B cell (primary cell): Measurements from ENCODE around the gene CUTA. TPM values are rescaled to one million over a fixed set of nuclear protein-coding genes. Genes with fewer than 3 reads are reported as not detected.

Experiments
- ATAC-seq: fragments of 200-7000 bp; cut with Tn5 transposase; one replicate; pipeline ENCODE4 v1.10.0; 2021; ENCODE audit warnings: low read depth, mild to moderate bottlenecking, moderate number of reproducible peaks, moderate library complexity
- CTCF ChIA-PET: fragments of 350-600 bp; sonication (Branson Sonifier 250); formaldehyde crosslinking; loops from one replicate; lab custom pipeline; 2021; ENCODE audit warnings: antibody characterized with exemption, inconsistent platforms; lab: Charles Lee
- POLR2A ChIA-PET: fragments of 350-600 bp; sonication (Branson Sonifier 250); formaldehyde crosslinking; loops from one replicate; lab custom pipeline; 2021; ENCODE audit warnings: antibody characterized with exemption; lab: Charles Lee
- DNase-seq: peaks from one replicate; pipeline ENCODE4 v3.0.0; 2013
- H2AFZ ChIP-seq: 2 replicates; pipeline ENCODE4 v1.6.1; 2012; ENCODE audit warnings: mild to moderate bottlenecking, low read depth, low read length; ENCODE audit not compliant: insufficient read depth, poor library complexity, severe bottlenecking
- H3K27ac ChIP-seq, 2 donors: 1 replicate in 1 of 2; 2 replicates in 1 of 2; pipeline ENCODE4 v1.5.1; 2012 to 2013; ENCODE audit warnings: low read length in 2 of 2, mild to moderate bottlenecking in 2 of 2, moderate library complexity in 1 of 2
- H3K27me3 ChIP-seq, 4 experiments: fragments of 200-600 bp in 1 of 4; sonication (generic) in 1 of 4; replicated peaks in 1 of 4; 1 replicate in 2 of 4; 2 replicates in 2 of 4; pipeline versions ENCODE4 v1.6.1 to v1.7.0; 2013 to 2016; ENCODE audit warnings: low read length in 3 of 4, mild to moderate bottlenecking in 2 of 4, mixed read lengths in 1 of 4, moderate library complexity in 1 of 4; ENCODE audit not compliant: insufficient read depth in 4 of 4, control insufficient read depth in 3 of 4; ENCODE audit errors: control extremely low read depth in 1 of 4
- H3K36me3 ChIP-seq, 2 experiments: replicated peaks in 1 of 2; 1 replicate in 1 of 2; 2 replicates in 1 of 2; pipeline versions ENCODE4 v1.6.1 to v1.7.1; 2013; ENCODE audit warnings: low read length in 1 of 2; ENCODE audit not compliant: insufficient read depth in 2 of 2, control insufficient read depth in 1 of 2; ENCODE audit errors: control extremely low read depth in 1 of 2, extremely low read depth in 1 of 2
- H3K4me1 ChIP-seq, 2 donors: fragments of 200-600 bp in 1 of 2; sonication (generic) in 1 of 2; 1 replicate in 1 of 2; 2 replicates in 1 of 2; pipeline versions ENCODE4 v1.5.1 to v1.6.1; 2013 to 2017; ENCODE audit warnings: low read length in 2 of 2; ENCODE audit not compliant: control insufficient read depth in 2 of 2, insufficient read depth in 2 of 2
- H3K4me2 ChIP-seq: replicated peaks from 2 replicates; pipeline ENCODE3; 2012; ENCODE audit warnings: mild to moderate bottlenecking, low read depth, low read length; ENCODE audit not compliant: poor library complexity, severe bottlenecking
- H3K4me3 ChIP-seq, 5 experiments: fragments of 200-600 bp in 1 of 5; sonication (generic) in 1 of 5; 1 replicate in 3 of 5; 2 replicates in 2 of 5; pipeline versions ENCODE4 v1.5.1 to v1.7.0; 2011 to 2016; ENCODE audit warnings: low read length in 4 of 5, mild to moderate bottlenecking in 4 of 5, low read depth in 2 of 5, control low read depth in 1 of 5, moderate library complexity in 1 of 5; ENCODE audit not compliant: insufficient read depth in 1 of 5; ENCODE audit errors: control extremely low read depth in 1 of 5, extremely low read depth in 1 of 5
- H3K79me2 ChIP-seq: fragments of 200-600 bp; sonication (generic); one replicate; pipeline ENCODE4 v1.6.0; 2016; ENCODE audit warnings: low read length; ENCODE audit not compliant: control insufficient read depth, insufficient read depth
- H3K9ac ChIP-seq: fragments of 200-600 bp; sonication (generic); 2 replicates; pipeline ENCODE4 v1.6.1; 2017; ENCODE audit warnings: mild to moderate bottlenecking, low read length, moderate library complexity
- H3K9me3 ChIP-seq, 3 donors: one replicate each; pipeline versions ENCODE4 v1.6.1 to v1.7.1; 2013; ENCODE audit warnings: low read length in 2 of 3; ENCODE audit not compliant: control insufficient read depth in 2 of 3, insufficient read depth in 1 of 3; ENCODE audit errors: control extremely low read depth in 1 of 3
- H4K20me1 ChIP-seq: 2 replicates; pipeline ENCODE4 v1.6.0; 2012; ENCODE audit warnings: mild to moderate bottlenecking, low read length; ENCODE audit not compliant: insufficient read depth, control insufficient read depth, poor library complexity, severe bottlenecking
- H3K27ac Mint-ChIP-seq: one replicate; pipeline ENCODE4 v1.8.0; 2021; ENCODE audit warnings: mixed read lengths
- H3K27me3 Mint-ChIP-seq: one replicate; pipeline ENCODE4 v1.8.0; 2021; ENCODE audit warnings: mixed read lengths
- H3K4me1 Mint-ChIP-seq: one replicate; pipeline ENCODE4 v1.8.0; 2021; ENCODE audit warnings: mixed read lengths
- H3K4me3 Mint-ChIP-seq: one replicate; pipeline ENCODE4 v1.8.0; 2021; ENCODE audit warnings: mixed read lengths
- H3K9me3 Mint-ChIP-seq: one replicate; pipeline ENCODE4 v1.8.0; 2022; ENCODE audit warnings: mixed read lengths; ENCODE audit not compliant: insufficient read depth
- CTCF ChIP-seq: fragments of 200-600 bp; IDR thresholded peaks from one replicate; pipeline ENCODE4 v1.8.0; 2022; ENCODE audit warnings: antibody characterized with exemption, mild to moderate bottlenecking
- EZH2 ChIP-seq: IDR thresholded peaks from 2 replicates; pipeline ENCODE4 v1.6.1; 2012; ENCODE audit warnings: borderline replicate concordance, low read depth, mild to moderate bottlenecking, moderate library complexity, low read length; ENCODE audit not compliant: insufficient read depth, poor library complexity, severe bottlenecking
- WGBS: methylation state at CpG from one replicate; pipeline ENCODE4 v1.1.5; 2013; ENCODE audit warnings: missing lambda C conversion rate; ENCODE audit not compliant: insufficient coverage; 5-methylcytosine and 5-hydroxymethylcytosine counted together
- intact Hi-C: fragments of 100-400 bp; cut with micrococcal nuclease; formaldehyde crosslinking; loops from one replicate; pipeline ENCODE4 v1.10.0; 2022
- polyA plus RNA-seq: library from polyadenylated mRNA; depleted of rRNA; stranded (reverse); fragments of >200 nt; gene quantifications from 2 replicates; pipeline ENCODE4 v1.2.3, GENCODE V29; 2012
- total RNA-seq, 2 donors: library from RNA; stranded (reverse); fragments of 120-200 nt in 1 of 2; gene quantifications; 1 replicate in 1 of 2; 2 replicates in 1 of 2; pipeline versions ENCODE4 v1.2.3 to v1.2.4, GENCODE V29; 2013 to 2022

Gene CUTA
- total and polyA plus RNA-seq, 2 donors (not counting 1 experiment from before 2014, with no cell fraction given): 137 to 226 TPM

DNA sequence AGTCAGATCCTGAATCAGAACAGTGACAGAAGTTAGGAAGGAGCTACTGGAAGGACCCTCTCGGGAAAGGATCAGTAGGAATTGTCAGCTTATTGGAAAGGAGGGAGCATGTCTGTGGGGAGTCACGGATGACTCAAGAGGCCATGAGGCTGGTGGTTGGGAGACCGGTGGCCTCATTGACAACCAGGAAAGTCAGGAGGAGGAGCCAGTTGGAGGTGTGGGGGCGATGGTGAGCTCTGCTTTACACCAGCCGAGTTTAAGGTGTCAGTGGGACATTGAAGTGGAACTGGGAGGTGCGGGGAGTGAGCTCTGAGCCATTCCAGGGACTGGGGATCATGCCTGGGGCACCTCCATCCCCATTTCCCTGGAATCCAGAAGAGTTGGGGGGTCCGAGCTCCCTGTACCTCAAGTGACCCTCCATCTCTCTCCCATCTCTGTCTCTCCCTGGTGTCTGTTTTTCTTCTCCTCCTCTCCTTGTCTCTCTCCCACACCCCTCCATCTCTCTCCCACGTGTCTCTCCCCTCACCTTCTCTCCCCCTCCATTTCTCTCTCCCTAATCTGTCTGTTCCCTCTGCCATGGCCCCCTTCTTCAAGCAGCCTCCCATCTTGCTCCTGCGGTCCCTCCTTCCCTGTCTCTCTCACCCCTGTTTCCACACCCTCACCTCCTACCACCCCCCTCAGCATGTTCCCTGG, 22.2 kb upstream of the CUTA start:
- Histone ChIP-seq H3K79me2 (no peaks in the 10 kb centered on the region), H3K4me2 (no peak overlapping the region), H3K4me1 (no peaks in the 10 kb centered on the region), H3K9ac (no peak overlapping the region), H3K27ac (no peak overlapping the region), H3K4me3 (no peak overlapping the region), H3K36me3 (peaks cover 4 to 66% of the 10 kb centered on the region in 2 experiments), H3K27me3 (no peaks in the 10 kb centered on the region), H4K20me1 (no peaks in the 10 kb centered on the region), H3K9me3 (no peaks in the 10 kb centered on the region), H2AFZ (no peak overlapping the region)
- intact Hi-C loops: no loop called here
- TF ChIP-seq EZH2 (no peak), CTCF (no peak)
- ChIA-PET POLR2A (interaction anchor here (0.6 kb wide), 1 partner anchor 9 kb away, joined by 3 read pairs; no protein-coding TSS in a partner anchor), CTCF (interaction anchor here (1.3 kb wide), 1 partner anchor 11 kb away, joined by 3 read pairs; no protein-coding TSS in a partner anchor)
- 83% methylated on average over 9 of the region's 9 CpGs for WGBS
- no peaks in the 10 kb centered on the region for H3K4me1 Mint-ChIP-seq
- H3K27ac Mint-ChIP-seq: no peak overlapping the region
- H3K9me3 Mint-ChIP-seq: no peaks in the 10 kb centered on the region
- ATAC-seq (no peak), DNase-seq (no peak)
- no peaks in the 10 kb centered on the region for H3K27me3 Mint-ChIP-seq
- H3K4me3 Mint-ChIP-seq: no peak overlapping the region

DNA sequence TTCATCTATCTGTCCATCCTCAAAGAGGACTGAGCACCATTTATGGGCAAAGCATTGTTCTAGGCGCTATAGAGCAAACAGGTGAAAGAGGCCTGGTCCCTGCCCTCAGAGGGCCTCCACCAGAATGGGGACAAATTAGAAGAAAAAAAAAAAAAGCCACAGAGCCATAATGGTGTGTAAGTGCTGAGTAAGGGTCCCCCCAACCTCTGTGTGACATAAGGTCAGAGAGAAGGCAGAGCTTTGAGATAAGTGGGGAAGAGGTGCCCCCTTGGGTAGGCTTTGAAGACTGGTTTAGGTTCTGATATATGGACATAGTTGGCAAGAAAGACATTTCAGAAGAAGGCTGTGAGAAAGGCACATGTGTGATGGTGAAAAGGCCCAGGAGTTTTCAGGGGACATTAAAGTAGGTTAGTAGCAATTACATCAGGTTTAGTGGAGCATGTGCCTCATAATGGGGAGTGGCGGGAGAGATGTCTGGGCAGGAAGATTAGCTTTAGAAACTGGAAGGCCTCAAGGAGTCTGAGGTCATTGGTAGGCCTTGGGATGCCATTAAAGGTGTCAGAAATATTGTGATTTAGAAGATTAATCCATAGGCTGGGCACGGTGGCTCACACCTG, 21.2 kb upstream of the CUTA start:
- peaks cover 6 to 64% of the 10 kb centered on the region in 2 experiments for H3K36me3 ChIP-seq
- CTCF ChIA-PET: interaction anchor here (1.3 kb wide), 1 partner anchor 10 kb away, joined by 3 read pairs; no protein-coding TSS in a partner anchor
- TF ChIP-seq CTCF (no peak), EZH2 (no peak)
- Mint-ChIP-seq H3K27ac (peak overlapping the region; percentile 8), H3K4me3 (no peak overlapping the region), H3K27me3 (no peaks in the 10 kb centered on the region), H3K4me1 (peaks cover 2% of the 10 kb centered on the region), H3K9me3 (no peaks in the 10 kb centered on the region)
- H3K27me3 ChIP-seq: no peaks in the 10 kb centered on the region
- H3K27ac ChIP-seq: no peak overlapping the region
- no peaks in the 10 kb centered on the region for H3K79me2 ChIP-seq
- no peaks in the 10 kb centered on the region for H4K20me1 ChIP-seq
- H3K9ac ChIP-seq: no peak overlapping the region
- no peak overlapping the region for H3K4me2 ChIP-seq
- WGBS: 96% methylated on average over 3 of the region's 3 CpGs
- DNase-seq (no peak), ATAC-seq (no peak)
- intact Hi-C loops: no loop called here
- POLR2A ChIA-PET: interaction anchor here (0.5 to 0.7 kb wide), 4 partner anchors 13 to 256 kb away, joined by 3 to 6 read pairs (median 4); partner anchors contain the start of genes RPS18 and VPS52
- H3K4me3 ChIP-seq: no peak overlapping the region
- H3K9me3 ChIP-seq: no peaks in the 10 kb centered on the region
- no peak overlapping the region for H2AFZ ChIP-seq
- H3K4me1 ChIP-seq: peaks cover 0 to under 1% of the 10 kb centered on the region in 2 donors
